ENCODE measurements around the gene STK33.

DNA sequence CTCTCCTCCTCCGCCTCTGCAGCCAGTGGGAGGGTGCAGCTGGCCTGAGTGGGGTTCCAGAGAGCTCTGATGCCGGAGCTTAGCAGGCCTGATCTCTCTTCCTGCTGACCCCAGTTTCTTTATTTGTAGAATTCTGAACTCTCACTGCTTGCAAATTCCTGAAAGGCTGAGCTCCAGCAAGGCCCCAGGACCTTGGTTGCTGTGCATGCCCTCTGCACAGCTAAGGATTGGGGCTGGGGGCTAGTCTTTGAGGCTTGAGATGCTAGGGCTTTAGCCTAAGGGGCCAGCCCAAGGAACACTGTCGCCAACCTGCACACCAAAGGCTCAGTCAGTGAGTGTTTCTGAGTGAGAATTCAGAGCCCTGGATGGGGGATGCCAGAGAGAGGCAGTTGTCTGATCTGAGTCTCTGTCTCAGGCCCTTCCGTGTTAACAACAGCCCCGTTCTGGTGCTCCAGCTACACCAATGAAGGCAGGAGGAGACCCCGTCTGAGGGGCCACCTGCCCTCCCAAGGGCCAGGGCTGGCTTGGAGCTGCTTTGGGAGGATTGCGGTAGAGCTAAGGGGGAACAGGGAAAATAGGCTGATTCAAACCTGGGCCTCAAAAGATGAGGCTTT is 224.3 kb downstream of the STK33 start:
- TF ChIP-seq EZH2 (IDR thresholded peaks at IDR 0.05; ENCODE audit: borderline replicate concordance, low read depth, low read length, severe bottlenecking): no peak
- TF ChIP-seq, protein P1, sequence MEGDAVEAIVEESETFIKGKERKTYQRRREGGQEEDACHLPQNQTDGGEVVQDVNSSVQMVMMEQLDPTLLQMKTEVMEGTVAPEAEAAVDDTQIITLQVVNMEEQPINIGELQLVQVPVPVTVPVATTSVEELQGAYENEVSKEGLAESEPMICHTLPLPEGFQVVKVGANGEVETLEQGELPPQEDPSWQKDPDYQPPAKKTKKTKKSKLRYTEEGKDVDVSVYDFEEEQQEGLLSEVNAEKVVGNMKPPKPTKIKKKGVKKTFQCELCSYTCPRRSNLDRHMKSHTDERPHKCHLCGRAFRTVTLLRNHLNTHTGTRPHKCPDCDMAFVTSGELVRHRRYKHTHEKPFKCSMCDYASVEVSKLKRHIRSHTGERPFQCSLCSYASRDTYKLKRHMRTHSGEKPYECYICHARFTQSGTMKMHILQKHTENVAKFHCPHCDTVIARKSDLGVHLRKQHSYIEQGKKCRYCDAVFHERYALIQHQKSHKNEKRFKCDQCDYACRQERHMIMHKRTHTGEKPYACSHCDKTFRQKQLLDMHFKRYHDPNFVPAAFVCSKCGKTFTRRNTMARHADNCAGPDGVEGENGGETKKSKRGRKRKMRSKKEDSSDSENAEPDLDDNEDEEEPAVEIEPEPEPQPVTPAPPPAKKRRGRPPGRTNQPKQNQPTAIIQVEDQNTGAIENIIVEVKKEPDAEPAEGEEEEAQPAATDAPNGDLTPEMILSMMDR (IDR thresholded peaks at IDR 0.05; ENCODE audit: borderline replicate concordance, extremely low read depth, low read length, poor library complexity, severe bottlenecking): no peak
